HepG2 (cell line): ENCODE measurements around the gene MED20. TPM values are rescaled to one million over a fixed set of nuclear protein-coding genes. Genes with fewer than 3 reads are reported as not detected.

Experiments used
- ATAC-seq: fragments of 200-7000 bp; cut with Tn5 transposase; 3 replicates; pipeline ENCODE4 v1.9.1; 2020; ENCODE audit warnings: mild to moderate bottlenecking, moderate library complexity
- BruUV-seq: library from RNA; stranded (reverse); fragments of 400-500 nt; replicated peaks from 2 replicates; lab custom pipeline; 2021; lab: Mats Ljungman, UMichigan
- CTCF ChIA-PET: fragments of 300-600 bp; formaldehyde crosslinking; extraction: SDS; loops from one replicate; lab custom pipeline; 2021; ENCODE audit warnings: low total read pairs, inconsistent platforms, low intra/inter-chr PET ratio; lab: Yijun Ruan, JAX
- POLR2A ChIA-PET: fragments of 350-600 bp; sonication (Branson Sonifier 250); formaldehyde crosslinking; loops from one replicate; lab custom pipeline; 2020; ENCODE audit warnings: antibody characterized with exemption, inconsistent platforms; lab: Yijun Ruan, JAX
- DNase-seq: peaks from one replicate; pipeline ENCODE4 v3.0.0-alpha.2; 2015; ENCODE audit warnings: low spot score
- FAIRE-seq: peaks from 3 replicates; lab custom pipeline; 2011; peaks lifted over from hg19 to GRCh38; lab: Jason Lieb, UNC
- H2AFZ ChIP-seq: one replicate; pipeline ENCODE4 v1.6.1; 2011; ENCODE audit warnings: low read length, inconsistent platforms
- H3K27ac ChIP-seq: fragments of 300-600 bp; 3 replicates; pipeline ENCODE4 v1.8.0; 2011; ENCODE audit warnings: mixed run types, mild to moderate bottlenecking, mixed read lengths, low read length, inconsistent platforms; ENCODE audit not compliant: insufficient read depth; ENCODE audit errors: extremely low read length
- H3K27me3 ChIP-seq, 2 experiments: fragments of 200-600 bp in 1 of 2; 2 replicates in 1 of 2; 3 replicates in 1 of 2; pipeline versions ENCODE4 v1.6.0 to v1.8.0; 2011; ENCODE audit warnings: low read length in 2 of 2, mild to moderate bottlenecking in 2 of 2, moderate library complexity in 2 of 2, inconsistent platforms in 1 of 2; ENCODE audit not compliant: insufficient read depth in 2 of 2, control insufficient read depth in 1 of 2
- H3K36me3 ChIP-seq, 2 experiments: fragments of 200-600 bp in 1 of 2; replicated peaks in 1 of 2; 2 replicates in 1 of 2; 3 replicates in 1 of 2; pipeline versions ENCODE4 v1.5.1 to v1.8.0; 2011; ENCODE audit warnings: low read length in 2 of 2, inconsistent platforms in 1 of 2; ENCODE audit not compliant: insufficient read depth in 2 of 2, control insufficient read depth in 1 of 2
- H3K4me1 ChIP-seq: 2 replicates; pipeline ENCODE4 v1.5.1; 2012; ENCODE audit warnings: low read length, inconsistent platforms; ENCODE audit not compliant: insufficient read depth
- H3K4me2 ChIP-seq: 2 replicates; pipeline ENCODE4 v1.6.0; 2011; ENCODE audit warnings: low read depth, low read length, inconsistent platforms
- H3K4me3 ChIP-seq, 3 experiments: fragments of 200-600 bp in 1 of 3; sonication (generic), shearing (Covaris generic) in 1 of 3; replicated peaks in 1 of 3; 2 replicates each; pipeline ENCODE4 v1.5.1; 2011 to 2016; ENCODE audit warnings: low read length in 3 of 3, inconsistent platforms in 2 of 3, low read depth in 2 of 3, mild to moderate bottlenecking in 2 of 3, control low read depth in 1 of 3, mixed read lengths in 1 of 3; ENCODE audit not compliant: insufficient read depth in 1 of 3
- H3K79me2 ChIP-seq: one replicate; pipeline ENCODE4 v1.6.1; 2011; ENCODE audit warnings: low read length, inconsistent platforms; ENCODE audit not compliant: insufficient read depth
- H3K9ac ChIP-seq: 2 replicates; pipeline ENCODE4 v1.6.0; 2011; ENCODE audit warnings: mild to moderate bottlenecking, low read depth, low read length, inconsistent platforms; ENCODE audit not compliant: insufficient read depth
- H3K9me3 ChIP-seq: 2 replicates; pipeline ENCODE4 v1.5.1; 2012; ENCODE audit warnings: mild to moderate bottlenecking, low read length
- H4K20me1 ChIP-seq: 2 replicates; pipeline ENCODE4 v1.6.0; 2011; ENCODE audit warnings: inconsistent platforms, mild to moderate bottlenecking, low read length, moderate library complexity; ENCODE audit not compliant: insufficient read depth
- HDAC1 ChIP-seq: sonication (generic); formaldehyde crosslinking; IDR thresholded peaks from 2 replicates; pipeline ENCODE4 v1.5.1; 2020; ENCODE audit warnings: mild to moderate bottlenecking, missing genetic modification reagents
- RBM22 ChIP-seq: fragments of 200-400 bp; formaldehyde crosslinking; optimal IDR thresholded peaks from 2 replicates; pipeline ENCODE3; 2017; ENCODE audit warnings: mild to moderate bottlenecking, low read length, moderate library complexity
- SNAPC2 ChIP-seq: sonication (generic); formaldehyde crosslinking; IDR thresholded peaks from 2 replicates; pipeline ENCODE4 v1.8.1; 2022; ENCODE audit warnings: mild to moderate bottlenecking, missing genetic modification reagents
- ZBTB42 ChIP-seq: sonication (generic); formaldehyde crosslinking; IDR thresholded peaks from 2 replicates; pipeline ENCODE4 v1.5.0; 2020; ENCODE audit warnings: mild to moderate bottlenecking, missing genetic modification reagents
- ZC3H13 ChIP-seq: sonication (generic); formaldehyde crosslinking; IDR thresholded peaks from 2 replicates; pipeline ENCODE4 v1.8.1; 2023; ENCODE audit warnings: mild to moderate bottlenecking, missing genetic modification reagents, moderate library complexity
- ZNF605 ChIP-seq: sonication (generic); formaldehyde crosslinking; IDR thresholded peaks from 2 replicates; pipeline ENCODE4 v1.8.0; 2022; ENCODE audit warnings: mild to moderate bottlenecking, missing genetic modification reagents
- WGBS: methylation state at CpG from one replicate; pipeline ENCODE4 v1.1.6; 2017; ENCODE audit warnings: low lambda C conversion rate; 5-methylcytosine and 5-hydroxymethylcytosine counted together
- in situ Hi-C: cut with HindIII; loops from 2 replicates; pipeline ENCODE4 v1.10.0; 2017; ENCODE audit warnings: low pct_unique_long_range_greater_than_20kb; ENCODE audit not compliant: extremely low pct_ligation_motif_present
- intact Hi-C: fragments of 100-400 bp; cut with micrococcal nuclease; formaldehyde crosslinking; loops from one replicate; pipeline ENCODE4 v1.10.0; 2022; ENCODE audit not compliant: unreplicated experiment
- polyA plus RNA-seq, 8 experiments: library from polyadenylated mRNA; depleted of rRNA in 3 of 8; stranded (reverse) in 7 of 8; unstranded in 1 of 8; fragments of >200 nt; fragmentation: Illumina TruSeq in 4 of 8; extraction: Trizol in 4 of 8; gene quantifications; 2 replicates each; pipeline versions ENCODE4 v1.2.1 to v1.2.3, GENCODE V29; 2011 to 2016; ENCODE audit warnings: low read depth in 4 of 8, missing spikeins in 1 of 8, mixed read lengths in 1 of 8; ENCODE audit not compliant: insufficient read depth in 1 of 8
- total RNA-seq, 5 experiments: library from RNA; depleted of rRNA; stranded (reverse); fragments of >200 nt; fragmentation: Illumina TruSeq; extraction: Trizol; gene quantifications; 2 replicates each; pipeline ENCODE4 v1.2.3, GENCODE V29; 2016; ENCODE audit warnings: low read depth in 1 of 5

Gene MED20
- total and polyA plus RNA-seq, 2 of the 13 experiments (the other 11 are each of a cell fraction or from before 2014, with no cell fraction given), result 28.1 to 41.1 TPM

DNA sequence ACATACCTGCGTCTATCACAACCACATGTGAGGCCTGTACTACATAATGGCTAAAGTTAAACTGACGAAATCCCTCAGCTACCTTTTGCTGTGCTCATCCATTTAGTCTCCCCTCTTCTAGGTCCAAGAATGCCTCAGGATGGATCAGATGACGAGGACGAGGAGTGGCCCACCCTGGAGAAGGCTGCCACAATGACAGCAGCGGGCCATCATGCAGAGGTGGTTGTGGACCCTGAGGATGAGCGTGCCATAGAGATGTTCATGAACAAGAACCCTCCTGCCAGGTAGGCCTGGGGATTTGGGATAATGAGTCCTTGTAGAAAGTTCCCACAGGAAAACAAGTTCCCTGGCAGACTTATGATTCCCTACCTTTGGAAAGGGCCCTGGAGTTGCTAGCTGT is 6.3 kb upstream of the MED20 start:
- Histone ChIP-seq H3K4me1 (peaks cover 28% of the 10 kb centered on the region), H3K4me2 (no peak overlapping the region), H3K9me3 (no peaks in the 10 kb centered on the region)
- ATAC-seq, result no peak
- TF ChIP-seq HDAC1 (CRISPR knock-in tag), result no peak
- peak; percentile 66 for TF ChIP-seq RBM22
- TF ChIP-seq, all 625 proteins: peak for 1
- Histone ChIP-seq H4K20me1 (peaks cover 7% of the 10 kb centered on the region; the same call in 1 of the 2 replicates), H3K79me2 (peaks cover 40% of the 10 kb centered on the region), H3K27me3 (no peaks in the 10 kb centered on the region; a peak in 1 of 5 replicates), H2AFZ (no peak overlapping the region), H3K27ac (no peak overlapping the region), H3K4me3 (no peak overlapping the region), H3K36me3 (peaks cover 50 to 72% of the 10 kb centered on the region in 2 experiments), H3K9ac (no peak overlapping the region)
- BruUV-seq, result no TSS peak
- intact Hi-C loops, result no loop called here
- in situ Hi-C loops, result no loop called here
- WGBS, result 91% methylated on average over 6 of the region's 6 CpGs
- ChIA-PET POLR2A (no interaction called here), CTCF (no interaction called here)
- DNase-seq, result no peak
- no peak for FAIRE-seq

DNA sequence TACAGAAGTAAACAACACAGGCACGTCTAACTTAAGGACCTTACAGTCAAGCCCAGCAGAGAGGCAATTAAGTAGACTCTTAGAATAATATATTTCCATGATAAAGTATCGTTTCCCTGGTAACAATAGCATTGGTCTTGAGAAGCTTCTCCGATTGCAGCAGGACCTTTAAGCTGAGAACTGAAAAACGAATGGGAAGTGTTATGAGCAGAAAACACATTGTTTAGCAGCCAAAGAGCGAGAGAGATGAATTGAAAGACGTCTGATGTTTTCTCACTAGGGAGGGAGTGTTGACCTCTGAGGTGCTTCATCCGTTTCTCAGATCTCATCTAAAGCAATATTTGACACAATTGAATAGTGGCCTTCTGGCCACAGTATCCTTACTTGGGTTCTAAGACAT is 1.2 kb upstream of the MED20 start:
- ChIA-PET POLR2A (interaction anchor here (1.3 to 2.7 kb wide), 4 partner anchors 13 to 135 kb away, joined by 5 to 47 read pairs (median 28); partner anchors contain the start of genes TAF8 and TOMM6), CTCF (interaction anchor here (1.3 to 2.5 kb wide), 2 partner anchors 135 to 142 kb away, joined by 3 to 22 read pairs; partner anchors contain the start of gene TOMM6)
- Histone ChIP-seq H3K36me3 (peaks cover 6 to 21% of the 10 kb centered on the region in 2 experiments), H2AFZ (no peak overlapping the region), H3K9me3 (no peaks in the 10 kb centered on the region), H3K4me1 (peaks cover 41% of the 10 kb centered on the region), H3K4me2 (peak overlapping the region; percentile 89), H3K27ac (peak overlapping the region; percentile 96), H3K4me3 (peak overlapping the region; percentile 80 to 93 (median 86)), H3K79me2 (peaks cover 64% of the 10 kb centered on the region), H3K27me3 (no peaks in the 10 kb centered on the region; a peak in 1 of 5 replicates), H3K9ac (peak overlapping the region; percentile 95), H4K20me1 (peaks cover 8% of the 10 kb centered on the region; the same call in 1 of the 2 replicates)
- DNase-seq (no peak), ATAC-seq (no peak), FAIRE-seq (no peak)
- in situ Hi-C loops, result loop anchor here (5.0 kb wide), 1 partner anchor 135 kb away; the partner anchor contains the start of gene TOMM6
- TF ChIP-seq SNAPC2 (CRISPR knock-in tag), result 0 out of 2 replicates have a peak, but pooled peaks have one; percentile 9
- TF ChIP-seq ZC3H13 (CRISPR knock-in tag), result 0 out of 2 replicates have a peak, but pooled peaks have one; percentile 6
- TF ChIP-seq ZNF605 (CRISPR knock-in tag), result no peak
- peak; percentile 10; the same call in 1 of the 2 replicates for TF ChIP-seq ZBTB42 (CRISPR knock-in tag)
- 3% methylated on average over 7 of the region's 7 CpGs for WGBS
- intact Hi-C loops, result no loop called here
- no TSS peak for BruUV-seq
